Activated gamma-delta T cell treated with anti-CD3 and anti-CD28 coated beads, Interleukin-2, amount 50 U/mL, for 16 hours (primary cell): Measurements from ENCODE around the gene RGPD4.
"Not testable (repeated sequence)": the region's sequence is repeated elsewhere in the genome, so short reads cannot be mapped to it uniquely, and the experiment has no call there.

Experiments
- DNase-seq: peaks from one replicate; pipeline ENCODE4 v3.0.0-alpha.2; 2020; ENCODE audit warnings: low read depth

RGPD4 gene

GRCh38 chr2:107826749-107827148 lies at the start of gene RGPD4:
Gene RGPD4, plus strand, starts transcription at chr2:107826892. Its CDS starts 122 bp downstream, at chr2:107827014.
- not testable (repeated sequence) for DNase-seq

GRCh38 chr2:107777974-107778373 lies 48.7 kb upstream of the RGPD4 start:
- DNase-seq = no peak

GRCh38 chr2:107785756-107786155 lies 40.9 kb upstream of the RGPD4 start:
- no peak for DNase-seq

- DNase-seq = no peak
These were observed 35.9 kb upstream of the RGPD4 start for GRCh38 chr2:107790837-107791236.

GRCh38 chr2:107801498-107801897 lies 25.2 kb upstream of the RGPD4 start:
- DNase-seq = no peak

- DNase-seq = no peak
These were observed 21.8 kb upstream of the RGPD4 start for GRCh38 chr2:107804608-107805498.

GRCh38 chr2:107806901-107807300 lies 19.8 kb upstream of the RGPD4 start:
- no peak for DNase-seq

GRCh38 chr2:107807988-107808387 lies 18.7 kb upstream of the RGPD4 start:
- no peak for DNase-seq

- DNase-seq = no peak
These were observed 17.7 kb upstream of the RGPD4 start for GRCh38 chr2:107808959-107809358.

GRCh38 chr2:107809835-107810234 lies 16.9 kb upstream of the RGPD4 start:
- no peak for DNase-seq

- DNase-seq = no peak
These were observed 16.0 kb upstream of the RGPD4 start for GRCh38 chr2:107810734-107811133.

- no peak for DNase-seq
These were observed 15.3 kb upstream of the RGPD4 start for GRCh38 chr2:107811411-107811810.

GRCh38 chr2:107812006-107812405 lies 14.7 kb upstream of the RGPD4 start:
- no peak for DNase-seq

GRCh38 chr2:107817378-107817777 lies 9.3 kb upstream of the RGPD4 start:
- no peak for DNase-seq

GRCh38 chr2:107822302-107822701 lies 4.4 kb upstream of the RGPD4 start:
- no peak for DNase-seq

GRCh38 chr2:107824451-107825205 lies 2.1 kb upstream of the RGPD4 start:
- DNase-seq = no peak

- no peak for DNase-seq
These were observed 1.5 kb upstream of the RGPD4 start for GRCh38 chr2:107825206-107825563.

- DNase-seq = not testable (repeated sequence)
These were observed 2.8 kb downstream of the RGPD4 start for GRCh38 chr2:107829514-107829913.

- DNase-seq = not testable (repeated sequence)
These were observed 6.5 kb downstream of the RGPD4 start for GRCh38 chr2:107833152-107833551.

- DNase-seq = not testable (repeated sequence)
These were observed 6.9 kb downstream of the RGPD4 start for GRCh38 chr2:107833618-107834017.

- DNase-seq = not testable (repeated sequence)
These were observed 89.4 kb downstream of the RGPD4 start for GRCh38 chr2:107916121-107916520.

GRCh38 chr2:107916696-107917370 lies 90.1 kb downstream of the RGPD4 start:
- not testable (repeated sequence) for DNase-seq
